Measurements from ENCODE around the gene SPA17. TPM values are rescaled to one million over a fixed set of nuclear protein-coding genes. Genes with fewer than 3 reads are reported as not detected.
A peak's percentile ranks its signal among the peaks of the same experiment; 100 is the strongest.

SPA17 gene
- total RNA-seq, 2 donors from 2014 or later: 4.7 to 5.9 TPM

- no peaks in the 10 kb centered on the region for H3K4me1 ChIP-seq
- H3K27me3 ChIP-seq: no peaks in the 10 kb centered on the region
- no peaks in the 10 kb centered on the region for H3K36me3 ChIP-seq
- peaks cover 0 to 4% of the 10 kb centered on the region in 2 donors for H3K9me3 ChIP-seq
- TF ChIP-seq CTCF (IDR thresholded peaks at IDR 0.05): no peak
- no peak overlapping the region for H3K27ac ChIP-seq
- H3K4me3 ChIP-seq: no peak overlapping the region
- DNase-seq (ENCODE audit: low spot score): no peak
These were observed 26.3 kb downstream of the SPA17 start for GRCh38 chr11:124700028-124700427.

GRCh38 chr11:124707829-124708228, 34.1 kb downstream of the SPA17 start:
- Histone ChIP-seq H3K27me3 (no peaks in the 10 kb centered on the region), H3K27ac (no peak overlapping the region), H3K36me3 (no peaks in the 10 kb centered on the region), H3K9me3 (peaks cover 0 to 8% of the 10 kb centered on the region in 2 donors), H3K4me3 (no peak overlapping the region), H3K4me1 (no peaks in the 10 kb centered on the region)
- TF ChIP-seq CTCF (IDR thresholded peaks at IDR 0.05): no peak
- DNase-seq (ENCODE audit: low spot score): no peak

GRCh38 chr11:124712392-124712791, 38.7 kb downstream of the SPA17 start:
- Histone ChIP-seq H3K4me3 (no peak overlapping the region), H3K36me3 (no peaks in the 10 kb centered on the region), H3K9me3 (peaks cover 0 to 8% of the 10 kb centered on the region in 2 donors), H3K27me3 (no peaks in the 10 kb centered on the region), H3K27ac (no peak overlapping the region), H3K4me1 (peaks cover 0 to 5% of the 10 kb centered on the region in 2 donors)
- no peak for TF ChIP-seq CTCF (IDR thresholded peaks at IDR 0.05)
- DNase-seq (ENCODE audit: low spot score): no peak

GRCh38 chr11:124716591-124716990, 42.9 kb downstream of the SPA17 start:
- H3K27ac ChIP-seq: no peak overlapping the region
- no peak for DNase-seq (ENCODE audit: low spot score)

GRCh38 chr11:124717421-124717785, 43.7 kb downstream of the SPA17 start:
- DNase-seq (ENCODE audit: low spot score): no peak
- H3K27me3 ChIP-seq: peaks cover 6 to 7% of the 10 kb centered on the region in 2 donors
- H3K4me3 ChIP-seq: peak overlapping the region in 1 of 2 donors; percentile 49
- H3K36me3 ChIP-seq: no peaks in the 10 kb centered on the region
- no peak for TF ChIP-seq CTCF (IDR thresholded peaks at IDR 0.05)
- H3K9me3 ChIP-seq: no peaks in the 10 kb centered on the region
- H3K4me1 ChIP-seq: peaks cover 0 to 19% of the 10 kb centered on the region in 2 donors
- H3K27ac ChIP-seq: peak overlapping the region; percentile 1 to 44

More at GRCh38 chr11:124716591-124716990, 42.9 kb downstream of the SPA17 start:
- H3K27me3 ChIP-seq: peaks cover 6 to 7% of the 10 kb centered on the region in 2 donors
- H3K9me3 ChIP-seq: no peaks in the 10 kb centered on the region
- peaks cover 0 to 19% of the 10 kb centered on the region in 2 donors for H3K4me1 ChIP-seq
- no peaks in the 10 kb centered on the region for H3K36me3 ChIP-seq
- no peak overlapping the region for H3K4me3 ChIP-seq
- no peak for TF ChIP-seq CTCF (IDR thresholded peaks at IDR 0.05)
